ENCODE results near the gene ADCY6. TPM values are rescaled to one million over a fixed set of nuclear protein-coding genes. Genes with fewer than 3 reads are reported as not detected.

The ADCY6 gene
- total RNA-seq, 1 donor from 2014 or later = 42.7 TPM

GRCh38 chr12:48770756-48771155 is 18.1 kb downstream of the ADCY6 start:
- intact Hi-C loops (cut with DNase I) = no loop called here
- TF ChIP-seq CTCF (IDR thresholded peaks at IDR 0.05) = no peak
- H3K9me3 ChIP-seq = no peaks in the 10 kb centered on the region
- H3K36me3 ChIP-seq = peaks cover 86% of the 10 kb centered on the region
- no peak overlapping the region for H3K4me3 ChIP-seq
- no peak for DNase-seq
- ATAC-seq = no peak
- peaks cover 7% of the 10 kb centered on the region for H3K4me1 ChIP-seq
- no peaks in the 10 kb centered on the region for H3K27me3 ChIP-seq (ENCODE audit: low read depth)
- no peak overlapping the region for H3K27ac ChIP-seq

GRCh38 chr12:48768736-48769135 is 20.2 kb downstream of the ADCY6 start:
- H3K27ac ChIP-seq = no peak overlapping the region
- ATAC-seq = no peak
- no peak overlapping the region for H3K4me3 ChIP-seq
- TF ChIP-seq CTCF (IDR thresholded peaks at IDR 0.05) = no peak
- H3K4me1 ChIP-seq = peaks cover 7% of the 10 kb centered on the region
- H3K36me3 ChIP-seq = peaks cover 70% of the 10 kb centered on the region
- no peaks in the 10 kb centered on the region for H3K9me3 ChIP-seq
- intact Hi-C loops (cut with DNase I) = no loop called here
- H3K27me3 ChIP-seq (ENCODE audit: low read depth) = no peaks in the 10 kb centered on the region
- no peak for DNase-seq

- no peak overlapping the region for H3K4me3 ChIP-seq
- H3K27me3 ChIP-seq (ENCODE audit: low read depth) = no peaks in the 10 kb centered on the region
- intact Hi-C loops (cut with DNase I) = no loop called here
- peaks cover 64% of the 10 kb centered on the region for H3K36me3 ChIP-seq
- H3K4me1 ChIP-seq = peaks cover 7% of the 10 kb centered on the region
- no peak for TF ChIP-seq CTCF (IDR thresholded peaks at IDR 0.05)
- DNase-seq = no peak
- H3K9me3 ChIP-seq = no peaks in the 10 kb centered on the region
- H3K27ac ChIP-seq = no peak overlapping the region
- no peak for ATAC-seq
Measured at GRCh38 chr12:48768147-48768546, 20.7 kb downstream of the ADCY6 start.

- no peaks in the 10 kb centered on the region for H3K9me3 ChIP-seq
- intact Hi-C loops (cut with DNase I) = no loop called here
- peaks cover 58% of the 10 kb centered on the region for H3K36me3 ChIP-seq
- H3K4me3 ChIP-seq = no peak overlapping the region
- no peaks in the 10 kb centered on the region for H3K27me3 ChIP-seq (ENCODE audit: low read depth)
- DNase-seq (no peak), ATAC-seq (no peak)
- TF ChIP-seq CTCF (IDR thresholded peaks at IDR 0.05) = no peak
- H3K27ac ChIP-seq = no peak overlapping the region
- peaks cover 7% of the 10 kb centered on the region for H3K4me1 ChIP-seq
Measured at GRCh38 chr12:48767521-48767920, 21.4 kb downstream of the ADCY6 start.

- Histone ChIP-seq H3K36me3 (peaks cover 54% of the 10 kb centered on the region), H3K9me3 (no peaks in the 10 kb centered on the region), H3K27me3 (ENCODE audit: low read depth) (no peaks in the 10 kb centered on the region), H3K4me1 (peaks cover 7% of the 10 kb centered on the region), H3K4me3 (no peak overlapping the region), H3K27ac (no peak overlapping the region)
- ATAC-seq = peak in 1 of 2 donors; percentile 37
- intact Hi-C loops (cut with DNase I) = no loop called here
- no peak for TF ChIP-seq CTCF (IDR thresholded peaks at IDR 0.05)
- DNase-seq = no peak
Measured at GRCh38 chr12:48767047-48767446, 21.8 kb downstream of the ADCY6 start.

GRCh38 chr12:48765753-48766162 is 23.1 kb downstream of the ADCY6 start:
- peak; percentile 63 to 68 for ATAC-seq
- Histone ChIP-seq H3K27me3 (ENCODE audit: low read depth) (no peaks in the 10 kb centered on the region), H3K36me3 (peaks cover 41% of the 10 kb centered on the region), H3K9me3 (no peaks in the 10 kb centered on the region), H3K4me1 (peaks cover 7% of the 10 kb centered on the region), H3K4me3 (no peak overlapping the region), H3K27ac (no peak overlapping the region)
- no peak for DNase-seq
- no peak for TF ChIP-seq CTCF (IDR thresholded peaks at IDR 0.05)
- intact Hi-C loops (cut with DNase I) = no loop called here
